Measurements from ENCODE around the gene KLHL6.

Gene KLHL6

DNA sequence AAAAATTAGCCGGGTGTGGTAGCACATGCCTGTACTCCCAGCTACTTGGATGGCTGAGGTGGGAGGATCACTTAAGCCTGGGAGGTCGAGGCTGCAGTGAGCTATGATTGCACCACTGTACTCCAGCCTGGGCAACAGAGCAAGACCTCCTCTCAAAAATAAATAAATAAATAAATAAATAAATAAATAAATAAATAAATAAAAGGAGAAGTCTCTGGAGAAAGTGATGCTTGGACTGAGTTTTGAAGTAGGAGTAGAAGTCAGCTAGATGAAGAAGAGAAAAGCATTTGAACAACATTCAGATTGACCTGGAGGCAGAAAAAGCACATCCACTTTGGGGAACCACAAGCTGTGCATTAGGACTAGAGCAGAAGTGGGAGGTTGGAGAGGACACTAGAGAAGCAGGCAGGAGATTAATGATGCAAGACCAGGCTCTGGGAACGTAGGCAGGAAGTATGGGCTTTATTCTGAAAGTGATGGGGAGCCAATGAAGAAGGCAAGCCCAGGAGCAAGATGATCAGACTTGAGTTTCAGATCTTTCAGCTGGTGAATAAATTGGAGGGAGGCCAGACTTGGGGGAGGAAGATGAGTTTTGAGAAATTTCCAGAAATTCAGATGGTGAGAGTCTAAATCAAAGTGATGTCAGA, 48.7 kb downstream of the KLHL6 start:
- DNase-seq (ENCODE audit: low read depth, low spot score): no peak

DNA sequence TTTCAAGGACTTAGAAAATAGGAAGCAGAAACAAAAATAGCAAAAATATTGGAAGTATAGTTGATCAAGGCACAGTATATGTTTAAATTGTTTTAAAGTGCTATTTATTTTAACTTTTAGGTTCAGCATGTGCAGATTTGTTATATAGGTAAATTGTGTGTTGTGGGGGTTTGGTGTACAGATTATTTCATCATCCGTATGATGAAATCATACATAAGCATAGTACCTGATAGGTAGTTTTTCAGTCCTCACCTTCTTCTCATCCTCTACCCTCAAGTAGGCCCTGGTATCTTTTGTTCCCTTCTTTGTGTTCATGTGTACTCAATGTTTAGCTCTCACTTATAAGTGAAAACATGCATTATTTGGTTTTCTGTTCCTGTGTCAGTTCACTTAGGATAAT, 50.9 kb downstream of the KLHL6 start:
- no peak for DNase-seq (ENCODE audit: low read depth, low spot score)

DNA sequence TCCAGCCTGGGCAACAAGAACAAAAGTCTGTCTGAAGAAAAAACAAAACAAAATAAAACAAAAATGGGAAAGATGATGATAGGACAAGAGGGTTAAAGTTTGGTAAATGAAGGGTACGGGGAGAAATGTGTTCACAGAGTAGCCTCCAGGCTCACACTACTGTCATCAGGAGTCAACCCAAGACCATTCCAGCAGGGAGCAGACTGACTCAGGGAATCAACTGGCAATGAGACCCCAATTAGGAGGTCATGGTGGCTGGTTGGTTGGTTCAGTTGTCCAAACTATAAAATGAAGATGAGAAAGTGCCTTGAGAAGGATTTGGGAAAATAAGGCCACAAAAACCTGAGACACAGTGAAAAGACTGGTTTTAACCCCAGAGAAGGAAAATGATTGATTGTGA, 51.8 kb downstream of the KLHL6 start:
- no peak for DNase-seq (ENCODE audit: low read depth, low spot score)

DNA sequence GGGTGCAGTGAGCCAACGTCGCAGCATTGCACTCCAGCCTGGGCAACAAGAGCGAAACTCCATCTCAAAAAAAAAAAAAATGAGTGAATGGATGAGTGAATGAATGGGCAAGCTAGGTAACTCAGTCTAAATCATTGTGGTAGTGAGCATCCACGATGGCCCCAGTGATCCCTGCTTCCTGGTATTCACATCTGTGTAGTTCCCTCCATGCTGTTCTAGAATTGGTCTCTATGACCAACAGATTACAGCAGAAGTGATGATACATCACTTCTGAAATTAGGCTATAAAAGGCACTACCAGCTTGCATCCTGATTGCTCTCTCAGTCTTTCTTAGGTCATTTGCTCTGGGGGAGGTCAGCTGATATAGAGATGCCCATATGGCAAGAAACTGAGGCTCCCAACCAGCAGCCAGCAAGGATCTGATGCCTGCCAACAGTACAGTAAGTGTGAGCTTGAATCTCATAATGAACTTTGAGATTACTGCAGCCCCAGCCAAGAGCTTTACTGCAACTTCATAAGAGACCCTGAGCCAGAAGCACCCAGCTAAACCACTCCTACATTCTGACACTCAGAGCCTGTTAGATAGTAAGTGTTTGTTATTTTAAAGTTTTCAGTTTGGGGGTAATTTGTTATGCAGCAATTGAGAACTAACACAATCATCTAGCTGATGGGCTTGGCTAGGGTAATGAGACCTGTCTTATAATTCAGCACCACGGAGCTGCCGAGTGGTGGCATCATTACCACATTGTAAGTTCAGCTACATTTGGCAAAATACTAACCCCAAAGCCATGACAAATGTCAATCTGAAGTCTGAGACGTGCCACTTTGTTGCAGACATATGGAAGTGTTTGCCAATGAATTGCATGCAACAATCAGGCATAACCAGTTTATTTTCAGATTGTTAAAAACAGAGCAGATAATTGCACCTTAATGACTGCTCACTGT, 53.0 kb downstream of the KLHL6 start:
- DNase-seq (ENCODE audit: low read depth, low spot score): no peak

DNA sequence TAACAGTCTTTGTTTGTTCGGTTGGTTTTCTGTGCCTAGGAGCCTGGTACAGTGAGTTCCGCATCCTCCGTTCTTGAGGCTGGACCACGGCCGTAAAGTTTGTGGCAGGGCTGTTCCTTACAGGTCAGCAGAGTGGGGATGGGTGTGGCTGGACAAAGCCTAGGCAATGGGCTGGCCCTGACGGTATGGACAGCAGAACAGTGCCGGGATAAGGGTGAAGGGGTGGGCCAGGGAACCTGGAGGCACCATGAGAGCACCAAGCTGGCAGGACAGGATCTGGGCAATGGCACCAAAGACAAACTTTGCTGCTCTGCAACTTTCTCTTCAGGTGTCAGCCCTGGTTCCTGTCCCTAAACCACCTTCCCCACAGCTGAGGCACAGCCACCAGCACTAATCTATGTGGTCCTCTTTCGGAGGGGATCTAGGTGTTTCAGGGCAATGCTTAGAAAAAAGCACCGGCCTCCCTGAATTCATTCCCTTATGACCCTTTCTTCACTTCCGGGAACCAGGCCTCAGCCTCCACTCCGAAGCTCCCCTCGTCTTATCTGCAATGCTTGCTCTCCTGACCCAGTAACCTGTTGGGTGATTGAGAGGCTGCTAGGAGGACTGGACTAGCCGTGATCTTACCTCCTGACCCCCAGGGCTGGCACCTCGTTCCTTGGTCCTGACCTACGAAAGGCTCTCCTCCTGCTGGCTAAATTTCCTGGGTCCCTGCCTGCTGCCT, 54.4 kb downstream of the KLHL6 start:
- no peak for DNase-seq (ENCODE audit: low read depth, low spot score)

DNA sequence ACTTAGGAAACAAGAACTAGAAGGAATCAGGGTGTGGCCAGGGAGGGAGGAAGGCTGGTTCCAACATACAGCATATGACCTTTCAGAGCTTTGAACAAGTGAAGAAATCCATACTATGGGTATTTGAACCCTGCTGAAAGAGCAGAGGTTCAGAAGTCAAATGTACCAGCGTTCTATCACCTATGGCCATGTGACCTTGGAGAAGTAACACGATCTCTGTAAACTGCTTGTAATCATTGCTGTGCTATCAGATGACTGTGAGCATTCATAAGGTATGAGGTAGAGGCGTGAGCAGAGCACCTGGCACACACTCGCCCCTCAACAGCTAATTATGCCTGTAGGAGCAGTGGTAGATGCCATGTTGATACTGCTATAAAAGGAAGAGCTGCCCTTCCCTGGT, 55.2 kb downstream of the KLHL6 start:
- no peak for DNase-seq (ENCODE audit: low read depth, low spot score)

DNA sequence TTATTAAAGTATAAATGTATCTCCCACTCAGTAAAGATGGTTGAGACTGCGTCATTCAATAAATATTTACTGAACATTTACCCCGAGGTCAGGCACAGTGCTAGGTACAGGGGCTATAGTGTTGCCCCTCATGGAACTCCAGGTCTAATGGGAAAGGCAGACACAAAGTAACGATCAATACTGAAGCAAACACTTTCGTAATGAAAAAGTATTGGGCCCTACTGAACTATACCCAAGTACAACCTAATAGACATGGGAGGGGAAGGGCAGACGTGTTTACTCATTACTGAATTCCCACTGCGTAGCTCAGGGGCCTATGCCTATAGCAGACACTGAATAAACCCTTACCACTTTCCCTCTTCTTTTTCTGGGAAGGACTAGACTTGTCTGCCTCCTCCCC, 56.9 kb downstream of the KLHL6 start:
- DNase-seq (ENCODE audit: low read depth, low spot score): no peak

DNA sequence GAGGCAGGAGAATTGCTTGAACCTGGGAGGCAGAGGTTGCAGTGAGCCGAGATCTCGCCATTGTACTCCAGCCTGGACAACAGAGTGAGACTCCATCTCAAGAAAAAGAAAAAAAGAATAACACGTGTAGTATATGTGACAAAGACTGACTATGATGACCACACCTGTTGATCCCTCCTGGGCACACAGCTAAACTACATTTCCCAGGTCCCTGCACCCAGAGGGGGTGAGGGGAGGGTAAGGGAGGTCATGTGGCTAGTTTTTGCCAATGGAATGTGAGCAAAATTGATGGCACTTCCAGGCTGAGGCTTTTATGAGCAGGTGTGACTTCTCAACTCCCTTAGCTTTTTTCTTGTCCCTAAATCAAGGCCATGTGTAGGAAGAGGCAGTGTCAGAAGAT, 58.2 kb downstream of the KLHL6 start:
- DNase-seq (ENCODE audit: low read depth, low spot score): no peak

DNA sequence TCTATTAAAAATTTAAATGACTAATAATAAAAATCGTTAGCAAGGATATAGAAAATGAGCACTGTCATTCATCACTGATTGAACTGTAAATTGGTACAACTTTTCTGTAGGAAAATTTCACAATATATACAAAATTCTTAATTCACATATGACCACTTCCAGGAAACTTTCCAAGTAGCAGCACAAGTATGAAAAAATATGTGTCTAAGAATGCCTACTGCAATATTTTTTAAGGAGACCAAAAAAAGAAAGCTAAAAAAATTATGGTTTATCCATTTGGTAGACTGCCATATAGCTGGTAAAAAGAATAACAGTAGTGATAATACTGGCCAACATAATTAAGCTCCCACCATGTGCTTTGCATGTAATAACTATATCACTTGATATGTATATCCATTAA, 59.2 kb downstream of the KLHL6 start:
- DNase-seq (ENCODE audit: low read depth, low spot score): no peak

DNA sequence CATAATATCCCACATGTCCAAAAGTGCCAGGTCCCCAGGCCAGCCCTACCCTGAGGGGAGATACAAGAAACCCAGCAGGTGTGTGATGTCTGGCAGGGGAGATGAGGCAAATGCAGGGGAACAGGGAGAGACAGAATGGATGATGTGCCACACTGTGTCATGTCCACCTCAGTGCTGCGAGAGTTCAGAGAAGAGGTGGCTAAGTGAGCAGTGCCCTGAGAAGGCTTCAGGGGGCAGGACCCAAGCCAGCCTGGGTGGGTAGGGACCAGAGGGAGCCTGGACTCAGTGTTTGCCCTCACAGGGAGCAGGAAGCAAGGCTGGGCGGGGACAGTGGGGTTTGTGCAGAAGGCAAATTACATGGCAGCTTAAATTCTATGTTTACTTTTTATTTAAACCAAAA, 61.2 kb downstream of the KLHL6 start:
- DNase-seq (ENCODE audit: low read depth, low spot score): no peak

DNA sequence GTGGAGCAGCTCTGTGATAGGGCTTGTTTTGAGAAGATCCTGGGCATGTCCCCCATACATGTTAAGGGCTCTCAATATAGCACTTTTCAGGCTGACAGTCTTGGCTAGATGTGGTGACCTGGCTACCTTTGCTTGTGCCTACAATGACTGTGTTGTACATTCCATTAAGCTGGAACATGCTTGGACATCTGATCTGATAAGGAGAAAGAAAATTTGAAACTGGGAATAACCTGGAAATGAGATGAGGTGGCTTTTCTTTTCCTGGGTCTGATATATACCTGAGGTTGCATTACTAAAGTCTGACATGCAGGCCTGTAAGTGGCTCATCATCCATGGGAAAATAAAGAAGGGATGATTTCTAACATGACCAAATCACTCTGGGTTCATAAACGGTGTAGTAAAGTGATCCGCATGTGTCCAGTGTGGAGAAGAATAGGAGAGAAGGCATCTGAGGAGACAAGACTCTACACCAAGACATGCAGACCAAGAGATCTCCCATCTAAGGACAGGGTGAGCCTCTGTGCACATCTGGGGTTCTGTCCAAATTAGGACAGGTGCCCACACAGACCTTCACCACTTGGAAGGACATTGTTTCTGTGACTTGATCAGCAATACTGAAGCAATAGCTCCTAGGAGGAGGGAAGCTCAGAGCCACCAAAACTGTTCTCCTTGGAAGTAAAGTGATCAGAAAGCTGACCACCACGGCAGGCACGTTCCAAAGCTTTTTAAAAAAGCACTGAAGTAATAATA, 62.0 kb downstream of the KLHL6 start:
- DNase-seq (ENCODE audit: low read depth, low spot score): no peak

DNA sequence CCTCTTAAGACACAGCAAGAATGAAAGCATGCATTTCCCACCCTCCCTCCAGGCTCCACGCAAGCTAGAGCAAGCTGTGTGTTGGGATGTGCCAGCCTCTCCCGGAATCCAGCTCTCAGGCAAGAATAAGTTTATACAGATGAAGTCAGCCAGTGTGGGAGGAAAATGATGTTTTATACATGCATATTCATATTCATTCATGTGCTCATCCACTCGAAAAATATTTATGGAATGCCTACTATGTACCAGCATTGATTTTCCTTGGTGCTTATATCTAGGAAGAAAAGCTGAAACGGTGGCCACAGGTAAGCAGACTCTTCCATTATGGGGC, 62.7 kb downstream of the KLHL6 start:
- no peak for DNase-seq (ENCODE audit: low read depth, low spot score)

DNA sequence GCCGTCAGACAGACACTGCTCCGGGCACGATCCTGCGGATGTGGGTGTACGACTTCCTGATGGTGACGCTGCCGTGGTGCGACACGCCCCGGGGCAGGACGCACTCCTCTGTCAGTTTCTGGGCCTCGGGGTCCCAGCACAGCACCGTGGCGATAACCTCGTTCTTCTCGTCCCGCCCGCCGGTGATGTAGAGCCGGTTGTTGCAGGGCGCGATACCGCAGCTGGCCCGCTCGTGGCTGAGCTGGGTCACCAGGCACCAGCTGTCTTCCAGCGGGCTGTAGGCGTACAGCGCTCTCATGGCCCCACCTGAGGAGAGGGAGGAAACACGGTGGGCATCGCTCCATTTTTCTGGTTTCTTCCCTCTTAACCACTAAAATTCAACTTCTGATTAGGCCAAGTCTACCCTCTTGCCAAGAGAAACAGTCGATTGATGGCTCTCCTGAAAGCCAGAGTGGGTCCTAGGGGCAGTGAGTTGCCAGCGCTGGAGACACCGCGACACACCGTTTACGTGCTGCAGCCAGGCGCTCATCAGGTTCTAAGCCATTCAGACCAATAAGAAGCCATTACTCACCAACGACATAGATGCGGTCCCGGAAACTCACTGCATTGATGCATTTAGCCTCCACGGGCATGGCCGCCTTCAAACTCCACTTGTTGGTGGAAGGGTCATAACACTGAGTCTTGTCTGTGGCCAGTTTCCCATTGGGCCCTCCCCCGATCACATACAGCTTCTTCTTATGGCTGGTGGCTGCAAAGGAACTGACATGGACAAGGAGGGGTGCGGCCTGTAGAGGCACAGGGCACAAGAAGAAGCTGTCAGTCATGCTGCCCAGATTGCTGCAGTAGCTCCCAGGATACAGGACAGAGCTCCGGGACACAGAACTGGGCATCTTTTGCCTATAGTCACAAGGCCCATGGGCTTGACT, 63.3 kb downstream of the KLHL6 start:
- no peak for DNase-seq (ENCODE audit: low read depth, low spot score)

DNA sequence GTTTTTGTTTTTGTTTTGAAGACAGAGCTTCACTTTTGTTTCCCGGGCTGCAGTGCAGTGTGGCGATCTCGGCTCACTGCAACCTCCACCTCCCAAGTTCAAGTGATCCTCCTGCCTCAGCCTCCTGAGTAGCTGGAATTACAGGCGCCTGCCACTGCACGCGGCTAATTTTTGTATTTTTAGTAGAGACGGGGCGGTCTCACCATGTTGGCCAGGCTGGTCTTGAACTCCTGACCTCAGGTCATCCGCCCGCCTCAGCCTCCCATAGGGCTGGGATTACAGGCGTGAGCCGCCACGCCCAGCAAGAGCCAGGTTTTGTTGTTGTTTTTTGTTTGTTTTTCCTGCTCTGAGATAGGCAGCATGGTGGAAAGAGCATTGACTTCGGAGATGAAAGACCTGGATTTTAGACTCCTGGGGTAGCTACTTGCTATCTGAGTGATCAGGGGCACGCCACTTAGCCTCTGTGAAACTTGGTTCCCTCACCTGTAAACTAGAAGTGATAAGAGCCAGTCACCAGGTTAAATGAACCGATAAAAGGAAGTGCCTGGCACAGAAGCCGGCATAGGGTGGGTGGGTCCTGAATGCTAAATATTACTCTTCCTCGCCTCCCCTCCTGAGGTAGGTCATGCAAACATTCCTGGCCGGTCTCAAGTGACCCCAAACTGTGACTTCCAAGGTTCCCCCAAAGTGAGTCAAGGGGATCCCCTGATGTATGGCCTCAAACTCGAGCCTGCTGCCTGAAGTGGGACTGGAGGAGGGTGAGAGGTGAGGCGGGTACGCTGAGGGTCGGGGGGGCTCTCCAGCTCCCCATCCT, 64.2 kb downstream of the KLHL6 start:
- DNase-seq (ENCODE audit: low read depth, low spot score): no peak

DNA sequence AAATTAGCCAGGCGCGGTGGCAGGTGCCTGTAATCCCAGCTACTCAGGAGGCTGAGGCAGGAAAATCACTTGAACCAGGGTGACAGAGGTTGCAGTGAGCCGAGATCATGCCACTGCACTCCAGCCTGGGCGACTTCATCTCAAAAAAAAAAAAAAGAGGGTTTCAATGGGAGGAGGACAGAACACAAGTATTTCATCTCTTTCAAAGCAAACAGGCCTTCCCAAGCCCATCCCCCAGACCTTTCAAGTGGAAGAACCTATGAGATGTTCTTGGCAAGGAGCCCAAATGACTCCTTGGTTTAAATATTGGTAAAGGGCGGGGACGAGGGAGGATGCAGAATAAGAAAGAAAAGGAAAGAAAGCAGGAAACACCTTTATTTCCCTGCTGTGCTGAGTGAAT, 64.9 kb downstream of the KLHL6 start:
- no peak for DNase-seq (ENCODE audit: low read depth, low spot score)

DNA sequence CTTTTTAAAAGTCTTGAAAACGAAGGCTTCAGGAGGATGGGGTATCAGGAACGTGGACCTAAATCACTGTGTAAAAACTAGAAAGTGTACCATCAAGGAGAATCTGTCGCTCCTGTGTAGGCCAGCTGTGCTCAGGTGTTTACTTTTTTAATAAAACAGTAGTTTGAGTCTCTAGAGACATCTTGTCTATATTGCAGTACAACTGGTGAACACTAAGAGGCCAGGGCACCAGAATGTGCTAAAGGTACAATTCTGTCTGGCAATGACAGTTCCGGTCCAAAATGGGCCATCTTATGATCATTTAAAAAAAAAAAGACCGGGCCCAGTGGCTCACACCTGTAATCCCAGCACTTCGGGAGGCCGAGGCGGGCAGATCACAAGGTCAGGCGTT, 65.3 kb downstream of the KLHL6 start:
- no peak for DNase-seq (ENCODE audit: low read depth, low spot score)

DNA sequence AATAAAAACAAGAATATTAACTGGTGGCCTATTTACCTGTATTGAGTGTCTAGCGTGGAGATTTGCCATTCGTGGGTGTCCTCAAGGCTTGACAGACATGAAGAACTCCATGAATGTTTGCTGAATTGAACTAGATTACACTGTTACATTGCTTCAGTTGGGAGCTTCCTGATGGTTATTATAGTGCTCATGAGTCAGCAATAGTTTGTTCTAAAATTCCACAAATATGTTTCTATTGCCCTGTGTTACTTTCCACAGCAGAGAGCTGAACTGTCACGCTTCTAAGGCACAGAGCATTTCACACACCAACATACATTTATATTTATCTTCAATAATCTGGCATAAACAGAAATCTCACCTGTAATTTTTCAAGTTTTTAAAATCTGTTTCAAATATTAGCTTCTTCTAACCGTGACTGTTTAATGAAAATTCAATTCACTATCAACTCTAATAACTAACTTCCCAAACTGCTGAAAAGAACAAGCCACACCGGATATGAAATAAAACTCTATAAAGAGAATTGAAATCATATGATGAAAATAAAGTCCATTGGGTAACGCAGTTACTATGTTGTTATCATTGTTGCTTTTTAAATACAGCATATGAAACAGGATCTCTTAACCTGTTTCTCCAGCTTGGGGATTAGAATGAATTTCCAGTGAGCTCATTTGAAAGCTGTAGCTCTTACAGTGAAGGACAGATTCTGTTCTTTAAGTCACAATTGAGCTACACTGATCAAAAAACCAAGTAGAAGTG, 65.9 kb downstream of the KLHL6 start:
- no peak for DNase-seq (ENCODE audit: low read depth, low spot score)

DNA sequence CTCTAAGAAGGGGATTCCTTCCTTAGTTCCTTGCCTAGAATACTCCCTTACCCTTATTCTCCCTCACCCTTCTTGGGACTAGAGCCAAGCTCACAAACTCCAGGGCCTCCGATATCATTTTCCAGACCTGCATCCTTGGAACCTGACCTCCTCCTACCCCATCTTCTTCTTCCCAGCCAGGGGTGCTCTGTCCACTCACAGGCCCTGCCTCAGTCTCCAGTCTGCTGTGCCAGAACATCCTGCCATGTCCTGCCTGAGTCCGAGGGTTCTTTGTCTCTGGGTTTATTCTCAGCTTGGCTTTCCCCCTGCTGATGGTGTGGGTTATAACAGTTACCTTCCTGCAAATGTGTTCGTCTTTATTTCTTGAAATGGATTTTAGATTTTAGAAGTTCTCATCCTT, 67.2 kb downstream of the KLHL6 start:
- DNase-seq (ENCODE audit: low read depth, low spot score): no peak

DNA sequence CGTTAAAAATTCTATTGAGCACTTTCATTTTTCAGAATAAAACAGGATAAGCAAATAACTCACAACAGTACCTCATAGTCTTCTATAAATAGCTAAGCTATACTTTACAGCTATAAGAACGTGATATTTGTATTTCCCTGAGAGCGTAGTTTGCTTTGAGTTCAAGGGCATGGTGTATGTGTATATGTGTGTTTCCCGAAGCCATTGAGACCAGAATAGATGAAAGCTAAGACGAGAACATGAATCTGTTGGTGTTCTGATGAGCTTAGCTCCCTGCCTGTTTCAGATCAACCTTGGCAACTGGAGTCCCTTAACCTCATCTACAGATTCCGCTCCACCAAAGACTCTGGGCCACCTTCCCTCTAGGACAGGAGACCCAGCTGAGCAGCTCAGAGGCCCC, 67.6 kb downstream of the KLHL6 start:
- DNase-seq (ENCODE audit: low read depth, low spot score): no peak
